OCI-LY3 (cell line): ENCODE measurements around the gene SH3GLB2.
"Not testable (repeated sequence)": the region's sequence is repeated elsewhere in the genome, so short reads cannot be mapped to it uniquely, and the experiment has no call there.

Source experiments
- H2AFZ ChIP-seq: fragments of 200-600, 300-600 bp; shearing (Covaris generic); 2 replicates; pipeline ENCODE4 v1.6.0; 2014; ENCODE audit warnings: antibody characterized with exemption, low read depth, low read length
- H3K27ac ChIP-seq: fragments of 200-600, 300-600 bp; sonication (generic); 2 replicates; pipeline ENCODE4 v1.5.1; 2014; ENCODE audit warnings: mild to moderate bottlenecking, low read length, moderate library complexity, mixed read lengths
- H3K27me3 ChIP-seq: fragments of 200-600, 300-600 bp; sonication (generic); 2 replicates; pipeline ENCODE4 v1.6.1; 2014; ENCODE audit warnings: low read depth, low read length, mixed read lengths
- H3K36me3 ChIP-seq: fragments of 200-600, 300-600 bp; sonication (generic); replicated peaks from 2 replicates; pipeline ENCODE3; 2014; ENCODE audit warnings: low read depth, low read length, mixed read lengths
- H3K4me1 ChIP-seq: fragments of 300-600, 200-600 bp; sonication (generic); 2 replicates; pipeline ENCODE4 v1.6.1; 2014; ENCODE audit warnings: low read length, mixed read lengths
- H3K4me2 ChIP-seq: fragments of 200-600, 300-600 bp; sonication (generic); 2 replicates; pipeline ENCODE4 v1.6.1; 2014; ENCODE audit warnings: low read length, mixed read lengths
- H3K4me3 ChIP-seq: fragments of 300-600, 200-600 bp; sonication (generic); 2 replicates; pipeline ENCODE4 v1.5.1; 2014; ENCODE audit warnings: antibody characterized with exemption, mild to moderate bottlenecking, low read length, moderate library complexity
- H3K79me2 ChIP-seq: fragments of 300-600, 200-600 bp; shearing (Covaris generic); 2 replicates; pipeline ENCODE4 v1.6.1; 2014; ENCODE audit warnings: mild to moderate bottlenecking, low read length, mixed read lengths
- H3K9ac ChIP-seq: fragments of 300-600, 200-600 bp; shearing (Covaris generic); 2 replicates; pipeline ENCODE4 v1.6.0; 2014; ENCODE audit warnings: mild to moderate bottlenecking, low read length, moderate library complexity
- H3K9me3 ChIP-seq: fragments of 200-600, 300-600 bp; shearing (Covaris generic); 2 replicates; pipeline ENCODE4 v1.6.1; 2014; ENCODE audit warnings: low read length, mixed read lengths; ENCODE audit not compliant: insufficient read depth
- H4K20me1 ChIP-seq: fragments of 200-600, 300-600 bp; sonication (generic); 2 replicates; pipeline ENCODE4 v1.6.1; 2016; ENCODE audit warnings: low read length, mixed read lengths; ENCODE audit not compliant: insufficient read depth
- EZH2phosphoT487 ChIP-seq: fragments of 200-600 bp; shearing (Covaris generic); IDR thresholded peaks from 2 replicates; pipeline ENCODE4 v1.6.1; 2018; ENCODE audit warnings: antibody characterized with exemption, mixed run types, low read depth
- TF ChIP-seq, protein P1 (sequence below): fragments of 200-600, 300-600 bp; sonication (generic); IDR thresholded peaks from 2 replicates; pipeline ENCODE4 v1.5.1; 2014; ENCODE audit warnings: antibody characterized with exemption, low read length, low read depth

The SH3GLB2 gene

DNA sequence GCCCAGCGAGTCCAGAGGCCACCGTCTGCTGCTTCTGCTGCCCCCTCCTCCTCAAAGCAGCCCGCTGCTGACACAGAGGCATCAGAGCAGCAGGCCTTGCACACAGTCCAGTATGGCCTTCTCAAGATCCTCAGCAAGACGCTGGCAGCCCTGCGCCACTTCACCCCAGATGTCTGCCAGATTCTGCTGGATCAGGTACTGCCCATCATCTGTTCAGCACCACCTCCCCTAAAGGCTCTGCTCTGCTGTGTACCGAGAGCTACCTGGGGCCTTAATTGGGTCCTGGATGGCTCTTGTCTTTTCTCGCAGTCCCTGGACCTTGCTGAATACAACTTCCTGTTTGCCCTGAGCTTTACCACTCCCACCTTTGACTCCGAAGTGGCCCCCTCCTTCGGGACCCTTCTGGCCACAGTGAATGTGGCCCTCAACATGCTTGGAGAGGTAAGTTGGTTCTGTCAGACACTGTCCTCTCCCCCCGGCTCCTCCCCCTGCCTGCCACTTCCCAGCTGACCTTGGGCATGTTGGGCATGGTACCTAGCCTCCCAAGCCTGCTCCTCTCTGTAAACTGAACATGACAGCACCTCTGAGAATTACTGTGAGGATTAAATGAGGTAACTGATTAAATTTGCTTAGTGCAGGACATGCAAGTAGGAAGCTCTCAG lies 22.7 kb downstream of the SH3GLB2 start:
- TF ChIP-seq, protein P1, sequence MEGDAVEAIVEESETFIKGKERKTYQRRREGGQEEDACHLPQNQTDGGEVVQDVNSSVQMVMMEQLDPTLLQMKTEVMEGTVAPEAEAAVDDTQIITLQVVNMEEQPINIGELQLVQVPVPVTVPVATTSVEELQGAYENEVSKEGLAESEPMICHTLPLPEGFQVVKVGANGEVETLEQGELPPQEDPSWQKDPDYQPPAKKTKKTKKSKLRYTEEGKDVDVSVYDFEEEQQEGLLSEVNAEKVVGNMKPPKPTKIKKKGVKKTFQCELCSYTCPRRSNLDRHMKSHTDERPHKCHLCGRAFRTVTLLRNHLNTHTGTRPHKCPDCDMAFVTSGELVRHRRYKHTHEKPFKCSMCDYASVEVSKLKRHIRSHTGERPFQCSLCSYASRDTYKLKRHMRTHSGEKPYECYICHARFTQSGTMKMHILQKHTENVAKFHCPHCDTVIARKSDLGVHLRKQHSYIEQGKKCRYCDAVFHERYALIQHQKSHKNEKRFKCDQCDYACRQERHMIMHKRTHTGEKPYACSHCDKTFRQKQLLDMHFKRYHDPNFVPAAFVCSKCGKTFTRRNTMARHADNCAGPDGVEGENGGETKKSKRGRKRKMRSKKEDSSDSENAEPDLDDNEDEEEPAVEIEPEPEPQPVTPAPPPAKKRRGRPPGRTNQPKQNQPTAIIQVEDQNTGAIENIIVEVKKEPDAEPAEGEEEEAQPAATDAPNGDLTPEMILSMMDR: no peak
- no peak for TF ChIP-seq EZH2phosphoT487
- H2AFZ ChIP-seq: no peak overlapping the region
- H4K20me1 ChIP-seq: no peaks in the 10 kb centered on the region
- H3K4me1 ChIP-seq: no peaks in the 10 kb centered on the region
- no peaks in the 10 kb centered on the region for H3K79me2 ChIP-seq
- H3K4me2 ChIP-seq: no peak overlapping the region
- no peak overlapping the region for H3K9ac ChIP-seq
- H3K9me3 ChIP-seq: no peaks in the 10 kb centered on the region
- no peak overlapping the region for H3K27ac ChIP-seq
- peaks cover 47% of the 10 kb centered on the region for H3K36me3 ChIP-seq
- no peaks in the 10 kb centered on the region for H3K27me3 ChIP-seq
- no peak overlapping the region for H3K4me3 ChIP-seq

GRCh38 chr9:129004173-129004572 lies 24.0 kb downstream of the SH3GLB2 start:
- H3K36me3 ChIP-seq: peaks cover 53% of the 10 kb centered on the region
- H3K4me2 ChIP-seq, H3K9ac ChIP-seq, H2AFZ ChIP-seq, H3K9me3 ChIP-seq, H3K27ac ChIP-seq, H3K4me3 ChIP-seq, H3K27me3 ChIP-seq, H3K4me1 ChIP-seq, H4K20me1 ChIP-seq, H3K79me2 ChIP-seq: not testable (repeated sequence)

GRCh38 chr9:129002992-129003391 lies 25.1 kb downstream of the SH3GLB2 start:
- H3K4me3 ChIP-seq: no peak overlapping the region
- no peak overlapping the region for H3K4me2 ChIP-seq
- H3K79me2 ChIP-seq: no peaks in the 10 kb centered on the region
- no peaks in the 10 kb centered on the region for H3K9me3 ChIP-seq
- H3K4me1 ChIP-seq: no peaks in the 10 kb centered on the region
- H3K27me3 ChIP-seq: no peaks in the 10 kb centered on the region
- H2AFZ ChIP-seq: no peak overlapping the region
- no peak overlapping the region for H3K27ac ChIP-seq
- TF ChIP-seq EZH2phosphoT487: no peak
- TF ChIP-seq, protein P1: no peak
- peaks cover 58% of the 10 kb centered on the region for H3K36me3 ChIP-seq
- H3K9ac ChIP-seq: no peak overlapping the region
- H4K20me1 ChIP-seq: no peaks in the 10 kb centered on the region

DNA sequence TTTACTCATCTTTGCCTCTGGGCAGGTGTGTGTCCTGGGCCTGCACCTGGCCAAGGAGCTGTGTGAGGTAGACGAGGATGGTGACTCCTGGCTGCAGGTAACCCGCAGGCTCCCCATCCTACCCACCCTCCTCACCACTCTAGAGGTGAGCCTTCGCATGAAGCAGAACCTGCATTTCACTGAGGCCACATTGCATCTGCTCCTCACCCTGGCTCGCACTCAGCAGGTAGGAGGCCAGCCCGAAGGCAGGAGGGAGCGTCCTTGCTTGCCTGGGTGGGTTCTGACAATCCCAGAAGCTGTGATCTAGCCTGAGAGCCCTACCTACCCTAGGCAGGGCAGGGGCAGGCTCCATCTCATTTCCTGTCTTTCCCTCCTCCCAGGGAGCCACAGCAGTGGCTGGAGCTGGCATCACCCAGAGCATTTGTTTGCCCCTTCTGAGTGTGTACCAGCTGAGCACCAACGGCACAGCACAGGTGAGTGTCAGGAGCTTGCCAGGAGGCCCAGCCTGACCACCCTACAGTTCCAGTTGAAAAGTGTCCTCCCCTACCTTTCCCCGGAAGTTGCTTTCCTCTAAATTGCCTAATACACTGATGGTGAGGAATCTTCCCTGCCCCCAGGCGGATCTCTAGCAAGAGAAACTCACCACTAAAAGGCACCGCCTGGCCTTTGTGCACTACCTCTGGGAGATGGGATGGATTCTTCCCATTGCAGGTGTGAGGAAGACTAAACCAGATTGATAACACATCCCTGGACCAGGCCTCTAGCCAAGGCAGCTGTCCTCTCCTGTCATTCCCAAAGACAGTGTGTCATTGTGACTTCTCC lies 26.4 kb downstream of the SH3GLB2 start:
- no peaks in the 10 kb centered on the region for H3K9me3 ChIP-seq
- peaks cover 57% of the 10 kb centered on the region for H3K36me3 ChIP-seq
- no peak overlapping the region for H3K27ac ChIP-seq

More for the DNA sequence above, 26.4 kb downstream of the SH3GLB2 start:
- Histone ChIP-seq H3K9ac (no peak overlapping the region), H3K4me2 (no peak overlapping the region), H3K27me3 (no peaks in the 10 kb centered on the region), H3K4me1 (no peaks in the 10 kb centered on the region), H4K20me1 (no peaks in the 10 kb centered on the region), H2AFZ (no peak overlapping the region), H3K4me3 (no peak overlapping the region), H3K79me2 (no peaks in the 10 kb centered on the region)
- TF ChIP-seq EZH2phosphoT487: no peak
- TF ChIP-seq, protein P1: no peak
